ENCODE data around the gene CCDC178.
"Not testable (repeated sequence)": the region's sequence is repeated elsewhere in the genome, so short reads cannot be mapped to it uniquely, and the experiment has no call there.

The CCDC178 gene

GRCh38 chr18:32975501-32975900, 465.0 kb downstream of the CCDC178 start:
- no peak for DNase-seq

DNA sequence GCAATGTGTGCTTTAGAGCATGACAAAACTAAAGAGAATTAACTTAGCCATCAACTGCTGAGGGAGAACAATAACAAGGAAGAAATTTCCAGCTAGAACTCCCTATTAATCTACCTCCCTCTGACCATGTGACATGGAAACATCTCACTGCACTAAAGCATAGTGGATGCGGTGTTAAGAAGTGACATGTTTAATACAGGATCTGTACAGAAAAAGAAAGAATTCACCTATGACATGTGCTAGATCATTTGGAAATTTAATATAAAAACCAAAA, 465.4 kb downstream of the CCDC178 start:
- DNase-seq, result no peak

DNA sequence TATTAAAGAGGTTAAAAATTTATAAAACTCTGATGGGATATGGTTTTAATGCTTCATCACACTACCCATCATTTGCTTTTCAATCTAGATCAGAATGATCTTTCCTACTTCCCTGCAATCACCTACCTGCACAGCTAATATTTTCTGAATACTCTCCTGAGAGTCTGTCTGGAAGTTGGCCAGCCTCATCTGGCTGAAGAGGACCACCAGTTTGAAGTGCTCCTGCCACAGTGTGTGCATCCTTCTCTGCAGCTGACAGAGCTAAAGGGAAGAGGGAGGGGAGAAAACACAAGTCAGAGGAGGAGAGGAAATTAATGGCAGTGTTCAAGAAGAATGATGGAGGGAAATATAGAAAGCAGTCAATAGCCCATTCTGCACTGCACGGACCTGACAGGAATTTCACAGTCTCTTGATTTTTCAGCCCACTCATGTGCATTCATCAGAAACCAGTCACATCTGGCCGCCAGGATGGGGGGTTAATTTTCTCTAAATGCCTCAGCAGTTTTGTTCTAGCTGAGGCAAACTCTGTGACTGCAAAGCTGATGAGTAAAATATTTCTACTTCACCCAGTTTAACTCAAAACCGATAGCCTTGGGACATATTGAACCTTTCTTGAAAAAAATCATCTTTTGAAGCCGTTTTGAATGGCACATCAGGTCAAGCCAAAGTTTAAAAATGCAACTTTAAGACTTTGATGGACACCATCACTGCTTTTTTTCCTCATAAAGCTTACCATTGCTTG, 465.9 kb downstream of the CCDC178 start:
- no peak for DNase-seq

- DNase-seq, result no peak
These were observed 472.3 kb downstream of the CCDC178 start for GRCh38 chr18:32968248-32968647.

DNA sequence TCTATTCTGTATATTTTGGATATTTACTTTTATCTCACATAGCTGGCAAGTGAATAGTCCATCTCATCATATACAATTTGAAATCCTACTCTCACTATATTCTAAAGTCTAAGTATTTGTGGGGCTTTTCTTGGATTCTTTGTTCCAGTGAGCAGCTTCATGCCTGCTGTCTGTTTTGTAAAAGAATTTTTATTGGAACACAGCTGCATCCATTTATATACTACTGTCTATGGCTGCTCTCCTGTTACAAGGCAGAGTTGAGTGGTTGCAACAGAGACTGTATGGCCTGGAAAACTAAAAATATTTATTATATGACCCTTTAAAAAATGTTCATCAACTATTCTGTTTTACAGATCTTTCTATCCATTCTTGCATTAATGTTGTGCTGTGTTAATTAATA, 474.4 kb downstream of the CCDC178 start:
- DNase-seq, result no peak

- no peak for DNase-seq
These were observed 479.0 kb downstream of the CCDC178 start for GRCh38 chr18:32961538-32961937.

- no peak for DNase-seq
These were observed 481.8 kb downstream of the CCDC178 start for GRCh38 chr18:32958746-32959145.

DNA sequence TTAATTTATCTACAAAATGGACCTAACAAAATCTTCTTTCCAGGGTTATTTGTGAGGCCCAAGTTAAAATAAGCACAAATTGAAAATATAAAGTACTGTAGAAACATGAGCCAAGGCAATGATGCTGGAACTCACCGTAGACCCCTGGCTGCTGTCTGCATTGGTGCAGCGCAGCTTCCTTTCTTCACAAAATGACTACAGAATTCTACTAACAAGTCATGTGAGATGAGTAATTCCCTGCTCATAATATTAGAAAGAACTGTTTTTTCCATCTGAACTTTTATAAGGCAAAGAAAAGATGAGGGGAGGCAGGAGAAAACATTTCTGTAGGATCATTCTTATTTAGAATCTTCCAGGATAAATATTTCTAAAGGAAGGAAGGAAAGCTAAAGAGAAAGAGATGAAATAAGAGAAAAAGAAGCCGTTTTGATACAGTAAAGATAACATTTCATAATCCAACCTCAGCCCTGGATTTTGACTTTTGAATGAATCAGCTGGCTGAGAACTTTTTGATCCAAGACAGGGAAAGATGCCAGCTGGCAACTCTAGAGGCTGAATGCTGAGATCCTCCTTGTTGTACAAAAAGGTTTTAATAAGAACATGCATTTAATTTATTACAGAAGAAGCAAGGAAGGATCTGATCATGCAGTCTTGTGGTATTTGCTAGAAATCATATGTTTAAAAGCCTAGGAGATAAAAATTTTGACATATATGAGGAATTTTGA, 483.8 kb downstream of the CCDC178 start:
- DNase-seq, result no peak

GRCh38 chr18:32952318-32952717, 488.2 kb downstream of the CCDC178 start:
- DNase-seq, result not testable (repeated sequence)

GRCh38 chr18:32937597-32937996, 502.9 kb downstream of the CCDC178 start:
- no peak for DNase-seq

- DNase-seq, result no peak
These were observed 503.5 kb downstream of the CCDC178 start for GRCh38 chr18:32937066-32937465.

GRCh38 chr18:32934201-32934600, 506.3 kb downstream of the CCDC178 start:
- no peak for DNase-seq

GRCh38 chr18:32930695-32931301, 509.7 kb downstream of the CCDC178 start:
- no peak for DNase-seq

DNA sequence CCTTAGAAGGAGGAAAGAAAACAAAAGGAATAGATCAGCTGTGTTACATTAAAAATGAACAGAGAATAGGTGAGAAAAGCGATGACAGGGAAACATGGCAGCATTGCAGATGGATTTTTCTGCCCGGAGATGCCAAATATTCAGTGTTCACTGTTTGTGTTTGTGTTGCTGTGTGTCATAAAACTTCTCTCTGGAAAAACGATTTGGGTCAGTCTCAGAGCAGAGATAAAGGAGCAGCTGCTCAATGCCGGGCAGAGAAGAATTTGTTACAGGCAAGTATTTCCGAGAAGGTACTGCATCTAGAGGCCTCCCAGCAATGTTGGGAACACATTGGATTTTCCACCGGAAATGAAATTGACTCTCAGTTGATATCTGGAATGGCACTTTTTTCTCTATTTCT, 511.3 kb downstream of the CCDC178 start:
- DNase-seq, result no peak

DNA sequence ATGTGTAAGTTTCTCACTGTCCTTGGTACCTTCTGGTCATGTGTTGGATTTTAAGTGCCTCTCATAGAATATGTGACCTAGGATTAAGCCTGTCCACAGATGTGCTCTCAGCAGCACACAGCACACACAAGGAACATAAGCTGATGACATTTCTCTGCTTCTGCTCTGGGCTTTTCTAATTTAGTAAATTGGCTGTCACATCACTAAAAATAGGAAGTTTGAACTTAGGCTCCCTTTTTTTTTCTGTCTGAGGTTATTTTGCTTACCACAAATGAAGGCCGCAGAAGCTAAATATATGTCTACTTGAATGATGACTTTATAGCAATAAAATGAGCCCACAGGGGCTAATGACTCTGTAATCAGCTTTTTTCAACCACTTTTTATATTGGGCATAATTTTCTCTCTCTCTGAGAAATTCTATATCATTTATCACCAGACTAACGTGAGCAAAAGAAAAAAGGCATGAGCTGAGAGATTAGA, 517.5 kb downstream of the CCDC178 start:
- DNase-seq, result no peak

- no peak for DNase-seq
These were observed 519.4 kb downstream of the CCDC178 start for GRCh38 chr18:32920796-32921787.

- DNase-seq, result peak in 1 of 2 experiments; percentile 2
These were observed 520.7 kb downstream of the CCDC178 start for GRCh38 chr18:32919799-32920198.

- DNase-seq, result no peak
These were observed 521.8 kb downstream of the CCDC178 start for GRCh38 chr18:32918692-32919250.

DNA sequence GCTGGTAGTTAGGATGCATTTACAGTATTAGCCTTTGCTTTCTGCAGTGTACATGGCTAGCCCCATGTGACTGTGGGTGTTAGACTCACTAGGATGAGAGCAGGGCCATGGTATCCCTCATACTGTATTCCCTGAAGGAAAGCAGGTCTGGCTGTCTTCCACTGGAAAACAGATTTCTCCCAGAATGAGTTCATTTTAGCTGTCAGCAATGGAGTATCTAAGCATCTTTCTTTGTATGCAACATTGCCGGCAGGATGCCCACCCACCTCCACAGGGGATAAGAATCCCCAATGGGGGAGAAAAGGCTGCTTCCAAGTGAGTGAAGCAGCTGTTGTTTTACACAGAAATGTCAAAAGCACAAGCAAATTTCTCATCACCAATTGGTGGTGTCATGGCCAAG, 525.0 kb downstream of the CCDC178 start:
- DNase-seq, result no peak

DNA sequence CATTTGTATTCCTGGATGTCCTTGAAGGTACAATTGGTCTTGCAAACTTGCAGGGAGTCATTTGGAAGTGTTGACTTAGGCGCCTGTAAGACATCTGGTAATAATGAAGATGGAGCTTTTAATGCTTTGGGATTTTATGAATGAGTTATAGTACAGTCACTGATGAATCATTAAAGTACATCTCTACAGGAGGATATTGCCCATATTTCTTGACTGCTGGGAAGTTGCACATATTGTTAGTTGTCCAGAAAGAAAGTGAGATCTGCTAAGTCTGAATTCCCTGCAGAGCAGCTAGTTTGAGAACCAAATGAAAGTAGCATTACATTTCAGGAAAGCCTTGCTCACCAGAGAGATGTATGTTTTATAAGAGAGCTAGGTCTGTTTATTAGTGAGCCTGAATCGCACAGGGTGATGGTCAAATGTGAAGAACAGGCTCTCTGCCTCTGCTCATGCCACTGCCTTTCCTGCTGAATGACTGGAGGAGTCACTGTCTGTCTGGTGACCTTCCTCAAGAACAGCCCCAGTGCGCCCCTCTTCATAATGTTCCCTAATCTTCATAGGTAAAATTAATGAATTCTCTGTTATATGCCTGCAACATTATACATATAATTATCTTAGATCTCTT, 528.7 kb downstream of the CCDC178 start:
- DNase-seq, result no peak

DNA sequence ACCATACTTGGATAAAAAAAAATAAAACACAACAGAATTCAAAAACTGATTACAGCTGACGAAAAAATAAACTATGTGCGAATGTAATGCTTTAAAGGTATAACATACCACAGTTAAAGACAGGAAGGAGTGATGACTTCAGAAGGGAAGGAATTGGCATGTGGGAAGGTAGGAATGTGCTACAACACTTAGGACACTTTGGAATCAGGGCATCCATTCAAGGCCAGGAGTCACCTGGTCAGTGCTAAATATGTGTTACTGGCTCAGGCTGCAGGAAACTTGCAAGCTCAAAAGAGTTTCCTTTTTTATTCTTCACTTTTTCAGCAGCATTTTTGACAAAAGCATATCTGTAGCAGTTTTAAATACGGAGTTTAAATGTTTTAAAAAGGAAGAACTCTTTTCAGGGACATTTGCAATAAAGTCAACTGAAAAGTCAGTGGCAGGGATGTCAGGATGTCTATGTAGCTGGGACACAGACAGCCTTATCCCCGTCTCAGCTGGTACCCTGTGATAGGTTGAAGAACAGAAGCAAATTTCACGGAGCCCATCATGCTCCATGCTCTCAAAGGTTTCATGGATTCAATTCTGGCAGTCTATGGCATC, 529.7 kb downstream of the CCDC178 start:
- DNase-seq, result no peak
